ENCODE measurements around the gene CHST13. TPM values are rescaled to one million over a fixed set of nuclear protein-coding genes. Genes with fewer than 3 reads are reported as not detected.

Gene CHST13
- total and polyA plus RNA-seq, 2 of the 4 experiments (the other 2 are of a cell fraction) = not detected

- H3K4ac ChIP-seq (ENCODE audit: low read depth, low read length) = no peak overlapping the region
- H4K20me1 ChIP-seq (ENCODE audit: insufficient read depth, low read length) = no peaks in the 10 kb centered on the region
- H3K79me1 ChIP-seq (ENCODE audit: low read depth in 1 of 2, low read length in 2 of 2) = no peaks in the 10 kb centered on the region
- intact Hi-C loops (cut with micrococcal nuclease) = no loop called here
- no peak overlapping the region for H3K27ac ChIP-seq (ENCODE audit: insufficient read depth, low read length)
- CTCF ChIA-PET = no interaction called here
- WGBS, 2 experiments (ENCODE audit: extremely low coverage in 2 of 2, insufficient read length in 1 of 2) = 84% methylated on average over 3 of the region's 10 CpGs; no CpG with 5 or more reads in 1 of the 2 experiments
- no peaks in the 10 kb centered on the region for H3K36me3 ChIP-seq (ENCODE audit: control insufficient read depth, insufficient read depth, low read length)
- H2AFZ ChIP-seq (replicated peaks; ENCODE audit: low read length, poor library complexity) = no peak overlapping the region
- no TSS peak for BruUV-seq (replicated peaks)
- no peak overlapping the region for H2BK20ac ChIP-seq (ENCODE audit: low read depth, low read length)
- H3K14ac ChIP-seq (replicated peaks; ENCODE audit: low read depth, low read length) = no peak overlapping the region
- H3K23ac ChIP-seq (ENCODE audit: low read depth, low read length) = no peak overlapping the region
- ATAC-seq (ENCODE audit: low read depth) (no peak), DNase-seq (no peak)
- no peak overlapping the region for H3K4me2 ChIP-seq (ENCODE audit: low read depth, low read length)
- H3K9me3 ChIP-seq (ENCODE audit: control insufficient read depth, insufficient read depth, low read length) = no peaks in the 10 kb centered on the region
- POLR2A ChIA-PET (ENCODE audit: unreplicated experiment) = no interaction called here
- H4K91ac ChIP-seq (ENCODE audit: insufficient read depth, low read depth, low read length) = no peak overlapping the region
- no peaks in the 10 kb centered on the region for H3K4me1 ChIP-seq (ENCODE audit: control insufficient read depth, insufficient read depth, low read length)
- no peak overlapping the region for H4K8ac ChIP-seq (ENCODE audit: low read depth in 2 of 2, low read length in 2 of 2)
- no peak overlapping the region for H3K56ac ChIP-seq (ENCODE audit: extremely low read depth, insufficient read depth, low read length)
- H3K4me3 ChIP-seq (ENCODE audit: insufficient read depth, low read depth, low read length) = no peak overlapping the region
- in situ Hi-C loops (cut with MboI; ENCODE audit: low sequenced_read_pairs) = no loop called here
- no peak overlapping the region for H2BK15ac ChIP-seq (ENCODE audit: low read depth, low read length)
- peaks cover 5% of the 10 kb centered on the region; the same call in 1 of the 2 replicates for H3K27me3 ChIP-seq (ENCODE audit: control insufficient read depth, insufficient read depth, low read length)
- H2AK9ac ChIP-seq (replicated peaks; ENCODE audit: low read depth, low read length, poor library complexity) = no peak overlapping the region
- H2BK5ac ChIP-seq (ENCODE audit: low read depth, low read length, poor library complexity, severe bottlenecking) = no peak overlapping the region
- no peak for TF ChIP-seq BHLHE40 (IDR thresholded peaks at IDR 0.05; ENCODE audit: low read depth, low read length)
- TF ChIP-seq ELK1 (IDR thresholded peaks at IDR 0.05; ENCODE audit: borderline replicate concordance, low read depth, low read length) = no peak
- no peak for TF ChIP-seq USF2 (IDR thresholded peaks at IDR 0.05; ENCODE audit: low read depth, low read length)
- no peak for TF ChIP-seq MAZ (IDR thresholded peaks at IDR 0.05; ENCODE audit: borderline replicate concordance, low read depth, low read length)
- no peak overlapping the region for H3K9ac ChIP-seq (ENCODE audit: low read depth, low read length)
- H3K18ac ChIP-seq (ENCODE audit: low read depth, low read length) = no peak overlapping the region
- H3K9me1 ChIP-seq (ENCODE audit: insufficient read depth, low read length) = no peaks in the 10 kb centered on the region
- no peak overlapping the region for H2BK120ac ChIP-seq (ENCODE audit: low read depth, low read length)
- no peak overlapping the region for H4K5ac ChIP-seq (ENCODE audit: low read depth, low read length)
- H2AK5ac ChIP-seq (ENCODE audit: low read depth, low read length) = no peak overlapping the region
- dilution Hi-C loops (cut with HindIII; ENCODE audit: low sequenced_read_pairs, unreplicated experiment) = no loop called here
Measured at GRCh38 chr3:126503701-126504100, 20.3 kb upstream of the CHST13 start.
